ENCODE results near the gene CRYBB2.
"Not testable (repeated sequence)": the region's sequence is repeated elsewhere in the genome, so short reads cannot be mapped to it uniquely, and the experiment has no call there.

Gene CRYBB2, protein sequence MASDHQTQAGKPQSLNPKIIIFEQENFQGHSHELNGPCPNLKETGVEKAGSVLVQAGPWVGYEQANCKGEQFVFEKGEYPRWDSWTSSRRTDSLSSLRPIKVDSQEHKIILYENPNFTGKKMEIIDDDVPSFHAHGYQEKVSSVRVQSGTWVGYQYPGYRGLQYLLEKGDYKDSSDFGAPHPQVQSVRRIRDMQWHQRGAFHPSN

DNA sequence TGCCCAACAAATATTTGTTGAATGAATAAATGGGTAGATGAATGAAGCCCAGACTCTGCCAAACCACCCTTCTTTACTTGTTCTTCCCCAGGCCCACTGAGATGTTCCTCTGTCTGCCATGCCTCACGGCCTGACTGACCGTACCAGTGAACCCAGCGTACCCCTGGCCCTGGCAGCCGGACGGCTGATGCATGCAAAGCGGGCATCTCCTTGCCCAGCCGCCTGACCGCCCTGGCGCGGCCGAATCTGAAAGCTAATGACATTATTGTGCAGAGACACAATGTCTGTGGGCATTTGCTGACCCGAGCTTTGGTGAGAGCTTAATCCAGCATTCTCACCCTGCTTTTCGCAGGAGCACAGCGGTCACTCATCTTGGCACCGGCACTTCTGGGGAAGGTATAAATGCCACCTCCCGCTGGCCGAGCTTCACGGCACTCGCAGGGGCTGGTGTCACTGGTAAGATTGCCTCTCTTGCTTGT lies at the start of gene CRYBB2:
TSS of gene CRYBB2 (plus strand) at position 429 of the 479 bp plus-strand sequence. CDS start 1,791 bp downstream, outside the sequence.
- Mint-ChIP-seq H3K4me1 (no peaks in the 10 kb centered on the region), H3K4me3 (no peak within 1 kb of the TSS), H3K9me3 (no peaks in the 10 kb centered on the region), H3K36me3 (no peaks in the 10 kb centered on the region), H3K27ac (no peak within 1 kb of the TSS)
- DNase-seq (ENCODE audit: low spot score in 2 of 2) (no peak), ATAC-seq (no peak)

DNA sequence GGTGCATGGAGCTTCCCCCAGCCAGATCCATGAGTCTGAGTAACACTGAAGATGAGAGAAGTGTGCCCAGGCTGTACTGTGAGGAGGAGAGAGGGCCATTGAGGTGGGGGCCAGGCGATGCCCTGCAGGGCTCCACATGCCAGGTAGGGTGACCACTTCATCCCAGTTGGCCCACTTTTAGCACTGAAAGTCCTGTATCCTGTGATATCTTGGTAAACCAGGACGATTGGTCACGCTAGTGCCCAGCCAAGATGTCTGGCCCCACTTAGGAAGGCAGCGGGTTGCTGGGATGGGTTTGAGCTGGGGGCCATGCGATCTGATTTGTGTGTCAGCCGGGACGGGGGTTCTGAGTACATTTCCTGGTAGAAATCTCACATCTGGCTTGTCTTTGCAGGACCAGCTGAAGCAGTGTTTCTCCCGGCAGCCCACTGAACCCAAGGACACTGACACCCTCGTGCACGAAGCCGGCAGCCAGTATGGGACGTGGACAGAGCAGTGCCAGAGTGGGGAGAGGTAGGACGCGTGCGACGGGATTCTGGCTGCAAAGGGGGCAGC lies 48.9 kb upstream of the CRYBB2 start:
- Mint-ChIP-seq H3K27ac (peak overlapping the region; percentile 46), H3K4me1 (no peaks in the 10 kb centered on the region), H3K36me3 (no peaks in the 10 kb centered on the region), H3K4me3 (no peak overlapping the region), H3K9me3 (no peaks in the 10 kb centered on the region)
- ATAC-seq (no peak), DNase-seq (ENCODE audit: low spot score in 2 of 2) (no peak)

DNA sequence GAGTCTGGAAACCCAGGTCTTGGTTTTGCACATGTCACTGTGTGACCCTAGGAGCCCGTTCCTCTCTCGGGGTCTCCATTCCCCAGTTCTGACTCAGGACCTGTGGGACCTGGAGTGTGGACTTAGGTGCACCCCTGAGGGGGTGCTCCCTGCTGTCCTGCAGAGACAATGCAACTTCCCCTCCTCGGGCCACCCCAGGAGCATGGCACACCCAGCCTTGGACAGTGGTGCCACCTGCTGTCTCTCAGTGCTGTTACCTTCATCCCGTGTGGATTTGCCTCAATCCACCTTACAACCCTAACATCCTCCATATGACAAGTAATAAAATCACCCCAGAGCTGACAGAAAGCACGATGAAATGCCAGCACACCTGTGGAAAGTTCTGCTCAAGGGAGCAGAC lies 47.3 kb upstream of the CRYBB2 start:
- Mint-ChIP-seq H3K4me3 (no peak overlapping the region), H3K27ac (no peak overlapping the region), H3K36me3 (no peaks in the 10 kb centered on the region), H3K4me1 (no peaks in the 10 kb centered on the region), H3K9me3 (no peaks in the 10 kb centered on the region)
- peak; percentile 76 for ATAC-seq
- no peak for DNase-seq (ENCODE audit: low spot score in 2 of 2)

DNA sequence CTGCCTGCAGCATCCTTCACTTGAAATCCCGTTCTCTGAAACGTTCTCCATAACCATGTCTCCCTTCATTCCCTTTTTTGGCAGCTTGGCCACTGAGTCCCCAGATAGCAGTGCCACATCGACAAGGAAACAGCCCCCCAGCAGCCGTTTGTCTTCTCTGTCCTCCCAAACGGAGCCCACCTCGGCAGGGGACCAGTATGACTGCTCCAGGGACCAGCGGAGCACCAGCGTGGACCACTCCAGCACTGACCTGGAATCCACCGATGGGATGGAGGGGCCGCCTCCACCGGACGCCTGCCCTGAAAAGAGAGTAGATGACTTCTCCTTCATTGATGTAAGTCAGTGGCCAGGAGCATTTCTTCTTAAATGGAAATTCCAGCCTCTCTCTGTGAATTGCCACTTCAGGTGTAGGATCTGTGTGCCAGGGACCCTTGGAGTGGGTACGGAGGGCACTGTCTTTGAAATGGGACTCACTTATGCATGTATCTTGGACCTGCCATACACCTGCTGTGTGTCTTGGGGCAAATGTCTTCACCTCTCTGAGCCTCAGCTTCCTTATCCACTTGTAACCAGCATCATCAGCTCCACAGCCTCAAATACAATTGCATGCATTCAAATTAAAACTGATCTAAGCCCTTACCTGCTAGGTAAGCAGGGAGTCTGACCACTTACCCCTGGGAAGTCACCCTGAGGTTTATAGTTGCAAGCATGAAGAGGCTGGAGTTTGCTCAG lies 45.1 kb upstream of the CRYBB2 start:
- no peak for ATAC-seq
- H3K9me3 Mint-ChIP-seq, result no peaks in the 10 kb centered on the region
- H3K27ac Mint-ChIP-seq, result no peak overlapping the region
- no peaks in the 10 kb centered on the region for H3K4me1 Mint-ChIP-seq
- no peak for DNase-seq (ENCODE audit: low spot score in 2 of 2)
- H3K36me3 Mint-ChIP-seq, result no peaks in the 10 kb centered on the region
- no peak overlapping the region for H3K4me3 Mint-ChIP-seq

DNA sequence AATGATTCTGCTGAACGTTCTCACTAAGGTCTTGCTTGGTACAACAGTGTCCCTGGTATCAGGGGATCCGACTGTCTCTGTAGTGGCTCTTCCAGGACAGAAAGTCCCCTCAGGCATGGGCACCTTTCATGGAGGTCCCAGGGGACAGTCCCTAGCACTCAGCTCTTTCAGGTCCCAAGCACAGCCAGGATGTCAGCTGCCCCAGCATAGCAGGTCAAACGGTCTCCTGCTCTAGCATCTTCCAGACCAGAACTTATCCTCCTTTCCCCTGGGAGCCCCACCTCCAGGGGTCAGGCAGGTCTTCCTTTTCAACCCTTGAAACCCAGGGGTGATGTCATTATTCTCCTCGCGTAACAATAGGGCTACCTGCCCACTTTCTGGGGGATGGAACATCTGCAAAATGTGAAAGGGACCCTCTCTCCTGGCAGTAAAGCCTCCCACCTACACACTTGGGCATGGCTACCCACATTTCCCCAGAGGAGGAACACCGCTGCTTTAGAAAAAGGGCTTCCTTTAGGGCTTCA lies 44.5 kb upstream of the CRYBB2 start:
- Mint-ChIP-seq H3K27ac (no peak overlapping the region), H3K4me3 (no peak overlapping the region), H3K9me3 (peaks cover 4% of the 10 kb centered on the region), H3K4me1 (no peaks in the 10 kb centered on the region), H3K36me3 (no peaks in the 10 kb centered on the region)
- DNase-seq (ENCODE audit: low spot score in 2 of 2), result no peak
- no peak for ATAC-seq

DNA sequence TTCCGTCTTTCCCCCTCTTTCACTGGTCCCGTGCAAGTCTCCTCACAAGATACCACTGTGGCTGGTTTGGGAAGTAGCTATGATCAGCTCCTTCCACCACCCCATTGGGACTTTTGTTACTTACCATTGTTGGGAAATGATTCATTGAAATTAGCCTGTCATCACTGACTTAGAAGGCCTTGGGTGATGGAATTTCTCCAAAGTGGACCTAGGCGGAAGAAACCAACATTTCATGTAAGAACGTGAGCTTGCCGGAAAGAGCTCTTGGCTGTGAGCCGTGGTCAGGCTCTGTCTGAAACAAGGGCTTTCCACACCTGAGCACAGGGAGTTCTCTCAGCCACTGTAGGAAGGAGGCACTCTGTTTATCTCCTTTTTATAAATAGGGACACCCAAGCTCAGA lies 43.3 kb upstream of the CRYBB2 start:
- Mint-ChIP-seq H3K9me3 (peaks cover 5% of the 10 kb centered on the region), H3K4me1 (no peaks in the 10 kb centered on the region), H3K36me3 (no peaks in the 10 kb centered on the region), H3K4me3 (no peak overlapping the region), H3K27ac (no peak overlapping the region)
- no peak for ATAC-seq
- DNase-seq (ENCODE audit: low spot score in 2 of 2), result no peak

DNA sequence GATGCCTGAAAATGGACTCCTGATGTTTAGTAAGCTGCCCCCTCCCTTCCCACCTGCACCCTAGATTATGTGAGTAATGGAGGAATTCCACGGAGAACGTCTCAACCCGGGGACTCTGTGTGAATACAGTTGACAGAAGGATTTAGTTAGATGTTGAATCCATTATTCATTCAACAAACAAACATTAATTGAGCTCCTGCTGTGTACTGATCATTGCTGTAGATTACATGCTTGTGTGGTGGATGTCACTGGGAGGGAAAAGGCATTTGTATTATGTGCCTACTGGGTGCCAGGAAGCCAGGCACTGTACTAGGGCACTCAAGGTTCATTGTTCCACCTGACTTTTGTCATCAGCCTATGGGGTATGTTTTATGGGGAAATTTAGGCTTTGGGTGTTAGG lies 42.6 kb upstream of the CRYBB2 start:
- no peak for ATAC-seq
- no peak overlapping the region for H3K4me3 Mint-ChIP-seq
- H3K9me3 Mint-ChIP-seq, result peaks cover 5% of the 10 kb centered on the region
- H3K27ac Mint-ChIP-seq, result no peak overlapping the region
- H3K4me1 Mint-ChIP-seq, result no peaks in the 10 kb centered on the region
- DNase-seq (ENCODE audit: low spot score in 2 of 2), result no peak
- H3K36me3 Mint-ChIP-seq, result no peaks in the 10 kb centered on the region

DNA sequence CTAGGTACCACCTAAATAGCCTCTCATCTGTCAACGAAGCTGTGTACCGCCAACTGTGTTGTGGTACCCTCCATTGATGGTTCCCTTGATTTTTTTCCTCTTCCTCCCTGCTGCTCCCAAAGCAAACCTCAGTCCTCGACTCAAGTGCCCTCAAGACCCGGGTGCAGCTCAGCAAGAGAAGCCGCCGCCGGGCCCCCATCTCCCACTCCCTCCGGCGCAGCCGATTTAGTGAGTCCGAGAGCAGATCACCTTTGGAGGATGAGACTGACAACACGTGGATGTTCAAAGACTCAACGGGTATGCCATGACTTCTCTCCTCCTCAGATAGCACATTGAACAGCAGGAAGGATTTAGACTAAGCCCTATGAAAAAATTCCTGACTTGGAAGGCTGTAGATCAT lies 42.2 kb upstream of the CRYBB2 start:
- Mint-ChIP-seq H3K36me3 (no peaks in the 10 kb centered on the region), H3K9me3 (peaks cover 5% of the 10 kb centered on the region), H3K27ac (no peak overlapping the region), H3K4me1 (no peaks in the 10 kb centered on the region), H3K4me3 (no peak overlapping the region)
- no peak for DNase-seq (ENCODE audit: low spot score in 2 of 2)
- no peak for ATAC-seq

DNA sequence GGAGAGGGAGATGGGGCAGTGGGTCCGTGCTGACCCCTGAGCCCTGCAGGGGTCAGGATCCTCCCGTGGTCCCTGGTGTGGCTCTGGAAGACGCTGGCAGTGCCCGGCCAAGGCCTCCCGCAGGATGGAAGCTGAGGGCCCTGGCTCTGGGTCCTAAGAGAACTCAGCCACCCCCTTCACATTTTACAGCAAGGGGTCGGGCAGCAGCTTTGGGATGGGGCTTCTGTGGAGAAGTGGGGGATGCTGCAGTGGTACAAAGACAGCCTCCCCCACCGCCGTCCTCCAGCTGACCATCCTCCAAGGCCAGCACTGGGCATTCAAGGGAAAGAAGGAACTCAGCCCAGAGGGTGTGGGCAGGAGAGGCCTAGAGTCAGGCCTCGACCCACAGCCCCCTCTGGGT lies 41.5 kb upstream of the CRYBB2 start:
- peaks cover 5% of the 10 kb centered on the region for H3K9me3 Mint-ChIP-seq
- H3K4me3 Mint-ChIP-seq, result no peak overlapping the region
- DNase-seq (ENCODE audit: low spot score in 2 of 2), result no peak
- H3K36me3 Mint-ChIP-seq, result no peaks in the 10 kb centered on the region
- H3K27ac Mint-ChIP-seq, result no peak overlapping the region
- H3K4me1 Mint-ChIP-seq, result no peaks in the 10 kb centered on the region
- no peak for ATAC-seq

DNA sequence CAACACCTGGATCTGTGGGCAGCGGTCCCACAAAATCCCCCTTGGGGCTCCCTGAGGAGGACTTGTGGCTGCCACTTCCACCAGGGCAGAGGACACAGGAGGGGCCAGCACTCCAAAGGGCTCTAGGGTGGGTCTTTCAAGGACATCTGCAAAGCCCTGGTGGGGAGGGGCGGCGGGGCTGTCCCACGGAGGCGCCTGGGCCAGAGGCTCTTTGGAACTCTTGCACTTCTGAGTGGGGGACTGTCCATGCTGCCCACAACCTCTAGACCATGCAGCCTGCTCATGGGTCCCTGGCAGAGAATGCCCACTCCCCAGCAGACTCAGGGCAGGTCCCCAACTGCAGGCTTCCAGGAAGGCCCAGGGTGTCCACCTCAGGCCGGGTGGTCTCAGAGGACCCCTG lies 41.1 kb upstream of the CRYBB2 start:
- H3K27ac Mint-ChIP-seq; H3K36me3 Mint-ChIP-seq; H3K9me3 Mint-ChIP-seq; DNase-seq (ENCODE audit: low spot score in 2 of 2); H3K4me3 Mint-ChIP-seq; H3K4me1 Mint-ChIP-seq: not testable (repeated sequence)
- peak; percentile 48 for ATAC-seq

DNA sequence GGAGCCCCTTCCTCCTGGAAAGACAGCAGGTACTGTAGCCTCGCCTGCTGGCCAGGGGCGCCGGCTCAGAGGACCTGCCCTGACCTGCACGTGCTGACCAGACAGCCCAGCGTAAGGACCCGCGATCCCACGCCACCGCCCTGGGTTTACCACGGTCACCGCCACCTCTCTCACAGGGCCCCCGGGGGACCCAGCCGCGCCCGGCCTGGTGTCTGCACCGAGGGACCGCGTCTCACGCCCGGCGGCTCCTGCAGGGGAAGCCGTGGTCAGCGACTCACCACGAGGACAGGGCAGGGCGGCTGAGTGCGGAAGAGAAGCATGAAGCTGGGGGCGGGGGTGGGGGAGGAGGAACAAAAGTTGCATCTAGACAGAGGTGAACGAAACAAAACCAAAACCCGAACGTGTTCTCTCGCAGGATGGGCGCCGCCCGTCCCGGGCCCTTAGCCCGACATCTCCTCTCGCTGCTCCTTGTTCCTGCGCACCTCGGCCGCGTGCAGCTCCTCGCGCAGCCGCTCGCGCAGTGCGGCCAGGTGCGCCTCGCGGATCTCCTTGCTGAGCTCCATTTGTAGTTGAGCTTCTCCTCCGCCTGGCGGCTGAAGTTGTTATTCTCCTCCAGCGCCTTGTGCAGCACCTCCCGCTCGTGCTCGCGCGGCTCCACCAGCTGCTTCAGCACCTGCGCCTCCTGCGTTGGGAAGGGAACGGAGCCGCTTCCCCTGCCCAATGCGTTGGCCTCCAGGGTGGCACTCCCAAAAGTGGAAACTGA lies 40.4 kb upstream of the CRYBB2 start:
- H3K4me1 Mint-ChIP-seq; H3K27ac Mint-ChIP-seq; DNase-seq (ENCODE audit: low spot score in 2 of 2); H3K4me3 Mint-ChIP-seq; H3K9me3 Mint-ChIP-seq; H3K36me3 Mint-ChIP-seq: not testable (repeated sequence)
- ATAC-seq, result peak; percentile 64

DNA sequence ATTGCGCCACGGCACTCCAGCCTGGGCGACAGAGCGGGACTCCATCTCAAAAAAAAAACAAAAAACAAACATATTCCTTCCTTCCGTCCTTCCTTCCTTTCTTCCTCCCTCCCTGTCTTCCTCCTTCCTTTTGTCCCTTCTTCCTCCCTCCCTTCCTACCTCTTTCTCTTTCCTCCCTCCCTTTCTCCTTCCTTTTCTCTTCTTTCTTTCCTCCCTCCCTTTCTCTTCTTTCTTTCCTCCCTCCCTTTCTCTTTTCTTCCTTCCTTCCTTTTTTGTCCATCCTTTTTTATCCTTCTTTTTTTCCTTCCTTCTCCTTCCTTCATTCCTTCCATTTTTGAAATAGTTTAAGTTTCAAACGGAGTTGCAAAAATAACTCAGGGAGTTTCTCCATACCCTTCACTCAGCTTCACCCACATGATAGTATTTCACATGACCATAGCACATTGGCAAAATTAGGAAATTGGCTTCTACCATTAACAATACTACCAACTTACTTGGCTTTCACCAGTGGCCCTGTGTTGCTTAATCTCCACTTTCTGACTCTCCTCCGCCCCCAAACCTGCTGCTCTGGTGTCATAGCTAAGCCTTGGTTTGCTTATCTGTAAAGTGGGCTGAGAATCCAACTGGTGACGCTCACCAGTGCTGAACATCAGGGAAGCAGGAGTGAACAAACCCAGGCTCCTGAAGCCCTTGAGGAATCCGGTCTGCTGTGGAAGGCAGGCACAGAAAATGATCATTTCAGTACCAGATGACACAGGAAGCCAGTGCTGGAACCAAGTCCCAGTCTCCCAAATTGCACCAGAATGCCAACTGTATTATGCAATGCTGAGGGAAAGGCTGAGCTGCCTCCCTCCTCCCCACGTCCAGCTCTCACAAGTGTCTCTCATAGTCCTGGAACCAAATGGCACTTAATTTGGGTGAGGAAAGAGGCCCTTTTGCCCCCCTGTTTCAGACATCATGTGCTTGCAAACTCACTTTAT lies 37.0 kb upstream of the CRYBB2 start:
- Mint-ChIP-seq H3K36me3 (peaks cover 7% of the 10 kb centered on the region), H3K27ac (no peak overlapping the region), H3K4me1 (no peaks in the 10 kb centered on the region), H3K9me3 (peaks cover 5% of the 10 kb centered on the region), H3K4me3 (no peak overlapping the region)
- DNase-seq (ENCODE audit: low spot score in 2 of 2), result no peak
- no peak for ATAC-seq

DNA sequence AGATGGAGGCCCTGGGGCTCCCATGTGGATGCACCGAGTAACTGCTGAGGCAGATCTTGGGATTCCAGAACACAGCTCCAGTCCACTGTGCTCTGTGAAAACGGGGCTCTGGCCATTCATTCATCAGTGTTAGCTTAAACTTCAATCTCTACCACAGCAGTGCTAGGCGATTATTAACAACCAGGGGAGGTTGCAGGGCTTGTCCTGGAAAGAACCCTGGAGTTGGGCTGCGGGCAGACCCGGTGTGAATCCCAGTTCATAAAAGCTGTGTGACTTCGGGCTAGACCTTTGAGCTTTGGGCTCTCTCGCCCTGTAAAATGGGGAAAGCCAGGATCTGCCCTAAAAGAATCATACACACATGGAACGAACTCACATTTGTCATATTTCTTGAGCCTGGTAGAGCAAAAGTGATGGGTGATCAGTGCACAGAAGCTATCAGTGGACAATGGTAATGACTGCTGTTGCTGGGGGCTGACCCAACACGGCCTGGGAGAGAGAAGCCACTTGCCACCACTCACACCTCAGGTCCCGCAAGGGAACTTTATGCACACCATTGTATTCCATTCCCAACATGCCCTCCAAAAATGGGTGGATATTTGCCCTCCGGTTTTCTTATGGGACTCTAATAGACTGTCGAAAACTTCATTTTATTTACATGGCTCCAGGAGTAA lies 35.4 kb upstream of the CRYBB2 start:
- Mint-ChIP-seq H3K27ac (no peak overlapping the region), H3K9me3 (peaks cover 5% of the 10 kb centered on the region), H3K4me3 (no peak overlapping the region), H3K36me3 (peaks cover 7% of the 10 kb centered on the region), H3K4me1 (no peaks in the 10 kb centered on the region)
- ATAC-seq, result no peak
- DNase-seq (ENCODE audit: low spot score in 2 of 2), result no peak

DNA sequence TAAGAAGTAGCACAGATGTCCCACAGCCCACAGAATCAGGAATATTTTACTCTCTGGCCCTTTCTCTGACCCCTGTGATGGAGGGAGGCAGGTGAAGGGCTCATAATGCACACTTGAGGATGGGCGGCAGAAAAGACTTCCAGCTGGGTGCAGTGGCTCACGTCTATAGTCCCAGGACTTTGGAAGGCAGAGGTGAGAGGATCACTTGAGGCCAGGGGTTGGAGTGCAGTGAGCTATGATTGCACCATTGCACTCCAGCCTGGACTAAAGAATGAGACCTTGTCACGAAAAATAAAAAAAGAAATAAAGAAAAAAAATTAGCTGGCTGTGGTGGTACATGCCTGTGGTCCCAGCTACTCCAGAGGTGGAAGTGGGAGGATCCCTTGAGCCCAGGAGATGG lies 33.3 kb upstream of the CRYBB2 start:
- H3K4me3 Mint-ChIP-seq, result no peak overlapping the region
- DNase-seq (ENCODE audit: low spot score in 2 of 2) (no peak), ATAC-seq (no peak)
- peak overlapping the region; percentile 73 for H3K27ac Mint-ChIP-seq
- H3K36me3 Mint-ChIP-seq, result peaks cover 7% of the 10 kb centered on the region
- no peaks in the 10 kb centered on the region for H3K9me3 Mint-ChIP-seq
- no peaks in the 10 kb centered on the region for H3K4me1 Mint-ChIP-seq
